ENCODE results near the gene TESMIN.
A peak's percentile ranks its signal among the peaks of the same experiment; 100 is the strongest.

Gene TESMIN

GRCh38 chr11:68704887-68705286 lies 46.4 kb downstream of the TESMIN start:
- no peak for DNase-seq

GRCh38 chr11:68698993-68699392 lies 52.3 kb downstream of the TESMIN start:
- DNase-seq: no peak

GRCh38 chr11:68695531-68695930 lies 55.8 kb downstream of the TESMIN start:
- DNase-seq: peak; percentile 45

GRCh38 chr11:68694431-68695297 lies 56.7 kb downstream of the TESMIN start:
- DNase-seq: no peak

- DNase-seq: peak; percentile 21
These were observed 57.8 kb downstream of the TESMIN start for GRCh38 chr11:68693484-68693882.

GRCh38 chr11:68692871-68693483 lies 58.3 kb downstream of the TESMIN start:
- DNase-seq: peak; percentile 50

GRCh38 chr11:68692115-68692514 lies 59.2 kb downstream of the TESMIN start:
- peak; percentile 55 for DNase-seq

GRCh38 chr11:68691402-68691784 lies 59.9 kb downstream of the TESMIN start:
- DNase-seq: no peak

GRCh38 chr11:68690671-68691401 lies 60.5 kb downstream of the TESMIN start:
- DNase-seq: peak; percentile 64

GRCh38 chr11:68689737-68690625 lies 61.3 kb downstream of the TESMIN start:
- peak; percentile 28 for DNase-seq

- peak; percentile 49 for DNase-seq
These were observed 62.4 kb downstream of the TESMIN start for GRCh38 chr11:68688881-68689280.

- DNase-seq: peak; percentile 56
These were observed 63.3 kb downstream of the TESMIN start for GRCh38 chr11:68687986-68688385.

GRCh38 chr11:68687311-68687710 lies 64.0 kb downstream of the TESMIN start:
- DNase-seq: no peak

GRCh38 chr11:68686486-68686885 lies 64.8 kb downstream of the TESMIN start:
- DNase-seq: peak; percentile 44

- peak; percentile 50 for DNase-seq
These were observed 65.5 kb downstream of the TESMIN start for GRCh38 chr11:68685656-68686380.

- DNase-seq: peak; percentile 62
These were observed 66.6 kb downstream of the TESMIN start, which contains the start of gene GAL for GRCh38 chr11:68684385-68685356. Gene GAL (plus strand): TSS chr11:68684544. CDS start chr11:68684924, 380 bp downstream.

- peak; percentile 55 for DNase-seq
These were observed 67.6 kb downstream of the TESMIN start for GRCh38 chr11:68683536-68684384.

- peak; percentile 24 for DNase-seq
These were observed 68.2 kb downstream of the TESMIN start for GRCh38 chr11:68683121-68683520.

- peak; percentile 59 for DNase-seq
These were observed 68.8 kb downstream of the TESMIN start for GRCh38 chr11:68682531-68682961.

Measured in activated effector memory CD4-positive, alpha-beta T cell treated with anti-CD3 and anti-CD28 coated beads, Interleukin-2, amount 50 U/mL, for 16 hours (primary cell).